NCI-H128 (cell line): ENCODE measurements around the gene SPRR1B.
"Not testable (repeated sequence)": the region's sequence is repeated elsewhere in the genome, so short reads cannot be mapped to it uniquely, and the experiment has no call there.

Experiments
- DNase-seq: peaks from one replicate; lab custom pipeline; 2025; ENCODE audit not compliant: unreplicated experiment; lab: John Stamatoyannopoulos, UW

SPRR1B gene

DNA sequence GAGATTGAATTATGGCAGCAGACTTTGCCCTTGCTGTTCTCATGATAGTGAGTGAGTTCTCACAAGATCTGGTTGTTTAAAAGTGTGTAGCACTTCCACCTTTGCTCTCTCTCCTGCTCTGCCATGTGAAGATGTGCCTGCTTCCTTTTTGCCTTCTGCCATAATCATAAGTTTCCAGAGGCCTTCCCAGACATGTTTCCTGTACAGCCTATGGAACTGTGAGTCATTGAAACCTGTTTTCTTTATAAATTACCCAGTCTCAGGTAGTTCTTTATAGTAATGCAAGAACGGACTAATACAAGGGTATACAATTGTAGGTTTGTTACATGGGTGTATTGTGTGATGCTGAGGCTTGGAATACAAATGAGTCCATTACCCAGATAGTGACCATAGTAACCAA, 4.2 kb downstream of the SPRR1B start:
- DNase-seq: no peak

DNA sequence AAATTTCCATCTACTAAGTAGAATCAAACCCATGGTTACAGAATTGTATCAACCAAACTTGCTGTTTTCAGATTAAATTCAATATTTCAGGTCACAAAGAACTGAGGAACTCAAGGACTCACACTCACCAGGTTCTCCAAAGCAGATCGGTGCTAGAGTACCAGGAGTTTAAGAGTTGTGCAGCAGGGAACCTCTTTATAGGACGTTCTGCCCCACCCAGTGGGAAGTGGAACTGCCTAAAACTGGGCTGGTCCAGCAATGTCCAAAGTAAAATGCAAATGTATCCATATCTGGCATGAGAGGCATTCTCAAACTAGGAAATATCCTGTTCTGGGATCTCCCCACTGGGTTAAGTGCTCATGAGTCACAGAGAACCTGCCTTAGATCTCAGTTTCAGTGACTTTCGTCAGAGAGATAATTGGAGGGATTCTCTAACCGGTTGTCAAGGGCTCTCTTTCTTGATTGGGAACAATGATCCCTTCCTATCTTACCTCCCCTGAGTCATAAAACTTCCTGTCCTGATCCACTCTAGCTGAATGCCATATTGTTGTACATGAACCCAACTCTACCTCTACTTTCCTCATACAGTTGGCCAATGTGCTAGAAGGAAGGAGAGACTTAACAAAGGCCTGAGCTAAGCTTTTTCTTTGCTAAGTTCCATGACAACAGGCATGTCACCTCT, 10.1 kb downstream of the SPRR1B start, which contains the start of gene SPRR2D:
Gene SPRR2D, minus strand, starts transcription at position 171 of the 682 bp plus-strand sequence. CDS start 774 bp downstream, outside the sequence.
- DNase-seq: no peak

DNA sequence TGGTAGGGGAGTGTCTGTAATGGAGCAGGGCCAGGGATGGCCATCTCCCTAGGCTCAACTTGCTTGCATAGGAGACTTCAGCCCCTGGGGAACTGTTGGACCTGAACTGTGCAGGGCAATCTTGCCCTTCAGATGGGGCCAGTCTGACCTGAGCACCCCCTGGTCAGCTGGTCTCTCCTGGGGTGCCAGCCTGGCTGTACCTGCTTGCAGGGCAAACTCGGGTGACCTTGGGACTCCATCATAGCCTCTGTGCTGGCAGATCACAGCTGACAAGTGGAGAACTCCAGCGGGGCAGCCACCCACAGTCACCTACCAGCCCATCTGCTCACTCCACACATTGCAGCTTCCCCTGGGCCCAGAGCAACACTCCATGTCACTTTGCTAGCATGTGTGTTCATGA, 18.2 kb downstream of the SPRR1B start:
- DNase-seq: no peak

DNA sequence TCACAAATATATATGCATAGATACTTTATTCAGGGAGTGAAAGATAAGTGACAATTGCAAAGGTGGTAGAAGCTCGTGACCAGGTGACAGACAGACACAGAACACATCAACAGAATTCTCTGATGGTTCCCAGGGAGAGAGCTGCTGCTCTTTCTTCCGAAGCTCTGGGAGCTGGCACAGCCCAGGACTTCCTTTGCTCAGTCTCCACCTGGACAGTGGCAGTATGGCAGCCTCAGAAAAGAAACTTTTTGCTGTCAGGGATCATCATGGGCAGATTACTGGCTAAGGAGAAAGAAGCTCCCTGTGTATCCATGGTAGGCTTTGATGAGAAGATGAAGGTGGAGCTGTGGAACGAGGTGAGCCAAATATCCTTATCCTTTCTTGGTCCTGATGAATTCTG, 25.1 kb downstream of the SPRR1B start:
- not testable (repeated sequence) for DNase-seq

DNA sequence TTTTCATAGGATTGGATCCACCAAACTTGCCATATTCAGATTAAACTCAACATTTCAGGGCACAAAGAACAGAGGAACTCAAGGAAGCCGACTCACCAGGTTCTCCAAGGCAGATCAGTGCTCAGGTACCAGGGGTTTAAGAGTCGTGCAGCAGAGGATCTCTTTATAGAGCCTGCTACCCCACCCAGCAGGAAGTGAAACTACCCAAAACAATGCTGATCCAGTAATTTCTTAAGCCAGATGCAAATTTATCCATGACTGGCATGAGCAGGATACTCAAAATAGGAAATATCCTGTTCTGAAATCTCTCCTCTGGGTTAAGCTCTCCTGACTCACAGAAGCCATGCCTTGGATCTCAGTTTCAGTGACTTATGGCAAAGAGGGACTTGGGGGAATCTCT, 26.4 kb downstream of the SPRR1B start, which contains the start of gene SPRR2A:
Gene SPRR2A, minus strand, starts transcription at position 138 of the 400 bp plus-strand sequence. CDS start 777 bp downstream, outside the sequence.
- DNase-seq: no peak

DNA sequence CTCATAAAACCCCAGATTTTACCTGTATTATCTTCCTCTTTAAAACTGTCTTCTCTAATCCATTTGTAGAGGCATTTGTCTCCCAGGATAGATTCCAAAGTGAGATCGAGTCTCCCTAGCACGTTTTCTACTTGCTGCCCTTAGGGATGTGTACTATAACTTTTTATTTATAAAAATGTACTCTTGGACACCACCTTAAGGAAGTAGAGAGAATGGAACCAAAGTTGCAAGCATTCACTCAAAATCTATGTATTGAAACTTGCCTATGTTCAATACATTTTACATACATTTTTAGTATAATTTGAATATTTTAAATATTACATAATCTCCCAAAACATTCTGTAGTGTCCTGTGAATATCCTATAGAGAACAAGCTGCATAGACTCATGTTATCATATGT, 27.2 kb downstream of the SPRR1B start:
- DNase-seq: no peak

DNA sequence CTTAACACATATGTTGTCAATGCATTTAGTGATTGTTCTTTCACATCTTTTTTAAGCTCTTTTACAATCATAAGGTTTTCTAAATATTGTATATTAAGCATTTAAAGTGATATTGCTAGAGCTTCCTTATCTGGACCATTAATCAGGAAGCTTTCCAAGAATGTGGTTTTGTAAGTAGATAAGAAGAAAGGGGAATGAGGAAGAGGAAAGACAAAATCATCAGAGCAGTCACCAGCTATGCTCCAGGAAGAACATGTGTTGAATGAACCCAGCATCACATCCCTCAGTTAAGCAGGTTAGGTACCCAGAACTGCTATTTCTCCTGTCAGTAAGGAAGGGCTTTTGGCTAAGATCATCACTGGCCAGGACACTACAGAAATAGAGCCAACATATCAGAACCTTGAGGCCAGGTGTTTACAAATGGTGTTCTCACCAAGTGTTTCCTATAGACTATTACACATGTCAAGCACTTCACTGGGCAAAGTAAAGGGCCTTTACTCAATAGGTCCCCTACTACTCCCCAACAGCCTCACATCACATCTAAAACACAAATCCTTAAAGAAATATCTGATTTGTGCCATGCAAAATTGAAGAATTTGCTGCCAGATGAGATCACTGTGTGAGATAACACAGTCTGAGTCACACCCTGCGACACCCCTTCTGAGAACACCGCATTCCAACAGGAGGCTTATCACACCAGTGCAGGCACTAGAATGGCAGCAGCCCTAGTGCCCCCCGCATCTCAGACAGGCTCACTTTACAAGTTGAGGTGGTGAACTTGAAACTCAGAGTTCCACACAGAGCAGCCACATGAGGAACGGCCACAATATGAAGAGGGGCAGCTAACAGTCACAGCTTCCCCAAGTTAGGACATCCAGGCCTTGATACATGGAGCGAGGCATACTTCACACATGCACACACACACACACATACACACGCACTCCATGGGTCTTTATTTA, 28.1 kb downstream of the SPRR1B start:
- no peak for DNase-seq

DNA sequence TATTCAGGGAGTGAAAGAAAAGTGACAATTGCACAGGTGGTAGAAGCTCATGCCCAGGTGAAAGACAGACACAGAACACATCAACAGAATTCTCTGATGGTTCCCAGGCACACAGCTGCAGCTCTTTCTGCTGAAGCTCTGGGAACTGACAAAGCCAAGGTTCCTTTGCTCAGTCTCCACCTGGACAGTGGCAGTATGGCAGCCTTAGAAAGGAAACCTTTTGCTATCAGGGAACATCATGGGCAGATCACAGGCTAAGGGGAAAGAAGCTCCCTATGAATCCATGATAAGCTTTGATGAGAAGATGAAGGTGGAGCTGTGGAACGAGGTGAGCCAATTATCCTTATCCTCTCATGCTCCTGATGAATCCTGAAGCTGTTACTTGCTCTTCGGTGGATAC, 39.2 kb downstream of the SPRR1B start:
- DNase-seq: no peak

DNA sequence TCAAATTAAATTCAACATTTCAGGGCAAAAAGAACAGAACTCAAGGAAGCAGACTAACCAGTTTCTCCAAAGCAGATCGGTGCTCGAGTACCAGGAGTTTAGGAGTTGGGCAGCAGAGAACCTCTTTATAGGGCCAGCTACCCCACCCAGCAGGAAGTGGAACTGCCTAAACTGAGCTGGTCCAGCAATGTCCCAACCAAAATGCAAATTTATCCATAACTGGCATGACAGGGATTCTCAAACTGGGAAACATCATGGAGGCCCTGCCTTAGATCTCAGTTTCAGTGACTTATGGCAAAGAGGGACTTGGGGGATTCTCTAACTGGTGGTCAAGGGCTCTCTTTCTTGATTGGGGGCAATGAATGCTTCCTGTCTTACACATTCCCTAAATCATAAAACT, 40.5 kb downstream of the SPRR1B start, which contains the start of gene SPRR2B:
Gene SPRR2B, minus strand, starts transcription at position 101 of the 400 bp plus-strand sequence. CDS start 772 bp downstream, outside the sequence.
- no peak for DNase-seq

DNA sequence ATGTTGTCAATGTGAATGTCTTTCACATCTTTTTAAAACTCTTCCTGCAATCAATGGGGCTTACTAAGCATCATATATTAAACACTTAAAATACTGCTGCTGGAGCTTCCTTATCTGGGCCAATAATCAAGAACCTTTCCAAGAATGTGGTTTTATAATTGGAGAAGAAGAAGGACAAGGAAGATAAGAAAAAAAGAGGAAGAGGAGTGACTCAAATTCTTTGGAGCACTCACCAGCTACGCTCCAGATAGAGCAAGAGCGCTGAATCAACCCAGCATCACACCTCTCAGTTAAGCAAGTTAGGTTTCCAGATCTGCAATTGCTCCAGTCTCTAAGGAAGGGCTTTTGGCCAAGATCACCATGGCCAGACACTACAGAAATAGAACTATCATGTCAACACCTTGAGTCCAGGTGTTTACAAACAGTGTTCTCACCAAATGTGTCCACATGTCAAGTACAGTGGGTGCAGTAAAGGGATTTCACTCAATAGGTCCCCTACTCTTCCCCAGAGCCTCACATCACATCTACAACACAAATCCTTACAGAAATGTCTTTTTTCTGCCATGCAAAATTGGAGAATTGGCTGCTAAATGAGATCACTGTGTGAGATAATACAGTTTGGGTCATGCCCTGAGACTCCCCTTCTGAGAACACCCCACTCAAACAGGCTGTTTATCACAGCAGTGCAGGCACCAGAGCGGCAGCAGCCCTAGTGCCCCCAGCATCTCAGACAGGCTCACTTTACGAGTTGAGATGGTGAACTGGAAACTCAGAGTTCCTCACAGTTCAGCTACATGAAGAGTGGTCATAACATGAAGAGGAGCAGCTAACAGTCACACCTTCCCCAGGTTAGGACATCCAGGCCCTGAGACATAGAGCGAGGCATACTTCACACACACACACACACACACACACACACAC, 42.1 kb downstream of the SPRR1B start:
- DNase-seq: no peak

DNA sequence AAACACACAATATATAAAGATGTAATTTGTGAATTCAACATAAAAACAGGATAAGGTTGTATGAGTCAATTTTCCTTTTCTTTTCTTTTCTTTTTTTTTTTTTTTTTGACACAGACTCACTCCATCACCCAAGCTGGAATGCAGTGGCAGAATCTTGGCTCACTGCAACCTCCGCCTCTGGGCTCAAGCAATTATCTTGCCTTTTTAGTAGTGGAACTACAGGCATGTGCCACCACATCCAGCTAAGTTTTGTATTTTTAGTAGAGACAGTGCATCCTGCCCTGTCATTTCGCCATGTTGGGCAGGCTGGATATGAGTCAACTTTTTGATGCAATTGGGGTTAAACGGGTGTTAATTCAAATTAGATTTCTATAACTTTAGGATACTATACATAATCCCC, 50.7 kb downstream of the SPRR1B start:
- no peak for DNase-seq
